Left colon (tissue), 2 donors: ENCODE data around the gene REG1A. TPM values are rescaled to one million over a fixed set of nuclear protein-coding genes. Genes with fewer than 3 reads are reported as not detected.
A peak's percentile ranks its signal among the peaks of the same experiment; 100 is the strongest.

ENCODE experiments used
- ATAC-seq: fragments of 200-7000 bp; cut with Tn5 transposase; one replicate; pipeline ENCODE4 v1.9.1; 2020; ENCODE audit warnings: mild to moderate bottlenecking, moderate library complexity
- DNase-seq, 2 donors: peaks; one replicate each; pipeline ENCODE4 v3.0.0-alpha.2; 2020
- intact Hi-C, 2 donors: fragments of 100-400 bp; cut with DNase I in 1 of 2; cut with micrococcal nuclease in 1 of 2; formaldehyde crosslinking; loops; one replicate each; pipeline versions ENCODE4 v1.11.2 to v1.14.0; 2022; cut with DNase I, micrococcal nuclease
- long read RNA-seq: library from polyadenylated mRNA; unstranded; transcript quantifications from one replicate; pipeline ENCODE4 v2.0.0, GENCODE V29; 2021
- total RNA-seq, 2 donors: library from RNA; stranded (reverse); fragmentation: NEBNext Ultra II Directional; extraction: Animal tissue kit (Norgen Biotek cat#: 25700); gene quantifications; one replicate each; pipeline ENCODE4 v1.2.1, GENCODE V29; 2021
- donor health status: DM: no; HTN: no; CAD: no.
- donor health status: DM: yes; HTN: yes; CAD: no.

Gene REG1A, protein sequence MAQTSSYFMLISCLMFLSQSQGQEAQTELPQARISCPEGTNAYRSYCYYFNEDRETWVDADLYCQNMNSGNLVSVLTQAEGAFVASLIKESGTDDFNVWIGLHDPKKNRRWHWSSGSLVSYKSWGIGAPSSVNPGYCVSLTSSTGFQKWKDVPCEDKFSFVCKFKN
- total RNA-seq = 1 to 10 TPM in 1 of 2 donors, not detected in 1; 7.9 TPM
- long read RNA-seq = 0 reads

DNA sequence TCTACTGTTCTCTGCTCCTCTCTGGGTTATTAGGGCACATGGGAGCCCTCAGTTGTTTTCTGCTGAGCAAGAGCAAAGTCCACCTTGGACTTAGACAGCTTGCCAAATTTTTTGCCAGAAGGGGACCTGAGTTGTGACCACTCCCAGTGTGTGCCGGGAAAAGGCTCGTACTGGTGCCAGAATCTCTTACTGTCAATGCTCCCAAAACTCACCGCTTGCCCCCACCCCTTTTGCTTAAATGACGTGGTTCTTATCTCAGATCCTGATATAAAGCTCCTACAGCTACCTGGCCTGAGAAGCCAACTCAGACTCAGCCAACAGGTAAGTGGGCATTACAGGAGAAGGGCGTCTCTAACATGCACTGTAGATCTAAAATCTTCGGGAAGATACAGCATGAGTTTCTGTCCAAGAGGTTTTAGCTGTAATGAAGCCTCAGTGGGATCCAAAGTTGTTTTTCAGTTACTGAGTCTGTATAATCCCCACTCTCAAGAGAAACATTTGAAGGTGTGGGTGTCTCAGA, at the start of gene REG1A:
Gene REG1A, plus strand, starts transcription at position 295 of the 520 bp plus-strand sequence. CDS start 374 bp downstream, outside the sequence.
- DNase-seq = no peak
- ATAC-seq = no peak
- intact Hi-C loops = no loop called here

DNA sequence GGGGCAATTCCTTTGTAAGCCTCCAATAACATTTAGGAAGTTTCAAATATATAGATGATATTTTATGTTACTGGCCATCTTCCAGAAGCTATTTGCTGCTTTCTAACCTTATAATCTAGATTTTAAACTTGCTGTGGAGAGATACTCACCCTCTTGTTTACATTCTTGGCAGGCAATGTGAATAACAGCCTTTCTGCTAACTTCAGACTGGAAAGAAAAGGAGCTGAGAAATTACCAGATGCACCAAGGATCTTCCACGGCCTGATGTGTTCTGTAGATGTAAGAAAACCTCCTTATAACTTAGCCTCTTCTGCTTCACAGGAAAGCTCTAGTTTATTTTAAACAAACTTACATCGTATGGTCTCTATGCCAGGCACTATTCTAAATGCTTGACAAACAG, 49.2 kb upstream of the REG1A start:
- intact Hi-C loops = no loop called here
- ATAC-seq = no peak
- DNase-seq = no peak

DNA sequence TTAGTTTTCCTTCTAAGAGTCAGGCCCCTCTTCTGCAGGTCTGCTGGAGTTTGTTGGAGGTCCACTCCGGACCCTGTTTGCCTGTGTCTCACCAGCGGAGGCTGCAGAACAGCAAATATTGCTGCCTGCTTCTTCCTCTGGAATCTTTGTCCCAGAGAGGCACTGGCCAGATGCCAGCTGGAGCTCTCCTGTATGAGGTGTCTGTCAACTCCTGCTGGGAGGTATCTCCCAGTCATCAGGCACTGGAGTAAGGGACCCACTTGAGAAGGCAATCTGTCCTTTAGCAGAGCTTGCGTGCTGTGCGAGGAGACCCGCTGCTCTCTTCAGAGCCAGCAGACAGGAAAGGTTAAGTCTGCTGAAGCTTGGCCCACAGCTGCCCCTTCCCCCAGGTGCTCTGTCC, 37.3 kb upstream of the REG1A start:
- intact Hi-C loops = no loop called here
- DNase-seq = no peak
- no peak for ATAC-seq

DNA sequence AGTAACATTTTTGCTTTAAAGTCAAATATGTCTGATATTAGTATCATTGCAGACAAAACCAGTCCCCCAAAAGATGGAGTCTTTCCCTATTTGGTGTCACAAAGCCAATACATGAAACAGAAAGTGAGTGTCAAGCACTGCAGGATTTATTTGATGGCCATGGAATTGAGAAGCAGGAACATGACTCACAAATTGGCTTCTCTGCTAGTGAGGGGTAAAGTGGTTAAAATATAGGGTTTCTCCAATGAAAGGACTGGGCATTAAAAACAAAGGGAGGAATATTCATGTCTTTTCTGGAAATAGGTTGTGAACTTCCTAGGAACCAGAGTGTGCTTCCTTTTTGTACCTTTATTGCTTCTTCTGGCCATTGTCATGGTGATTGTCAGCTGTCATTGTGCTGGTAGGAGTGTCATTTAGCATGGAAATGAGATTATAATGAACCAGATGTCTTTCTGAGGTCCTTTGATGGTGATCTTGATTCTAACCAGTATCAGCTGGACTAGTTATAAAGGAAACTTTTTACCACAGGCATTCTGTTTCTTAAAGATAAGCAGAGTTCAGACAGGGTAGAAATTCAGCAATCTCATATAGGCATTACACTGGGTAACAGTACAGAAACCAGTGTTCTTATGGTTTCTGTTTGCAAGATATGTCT, 36.6 kb upstream of the REG1A start:
- no peak for ATAC-seq
- intact Hi-C loops = no loop called here
- DNase-seq = no peak

DNA sequence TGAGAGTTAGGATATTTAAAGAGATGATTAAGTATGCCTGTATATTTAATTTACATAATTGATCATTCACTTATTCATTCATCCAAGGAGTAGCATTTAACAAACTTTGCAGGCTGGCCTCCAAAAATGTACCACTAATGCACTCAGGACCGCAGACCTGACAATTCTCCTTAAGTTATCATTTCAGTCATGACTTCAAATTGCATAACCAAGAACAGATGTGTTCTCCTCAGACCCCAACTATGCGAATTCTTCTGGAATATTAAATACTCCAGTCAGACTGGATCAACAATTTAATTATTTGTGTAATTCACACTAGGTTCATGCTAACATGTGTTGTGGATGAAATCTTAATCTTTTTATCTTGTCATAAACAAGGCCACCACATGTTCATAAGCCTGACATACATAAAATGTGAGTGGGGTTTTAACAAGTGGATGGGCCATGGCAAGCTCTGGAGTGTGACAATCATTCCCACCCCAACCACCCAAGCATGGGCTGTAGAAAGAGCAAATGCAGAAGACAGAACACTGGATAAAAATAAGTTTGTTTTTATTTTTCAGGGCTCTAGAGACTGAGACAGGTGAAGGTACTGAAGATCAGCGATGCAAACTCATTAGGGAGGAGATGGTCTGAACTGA, 35.7 kb upstream of the REG1A start:
- ATAC-seq = no peak
- intact Hi-C loops = no loop called here

DNA sequence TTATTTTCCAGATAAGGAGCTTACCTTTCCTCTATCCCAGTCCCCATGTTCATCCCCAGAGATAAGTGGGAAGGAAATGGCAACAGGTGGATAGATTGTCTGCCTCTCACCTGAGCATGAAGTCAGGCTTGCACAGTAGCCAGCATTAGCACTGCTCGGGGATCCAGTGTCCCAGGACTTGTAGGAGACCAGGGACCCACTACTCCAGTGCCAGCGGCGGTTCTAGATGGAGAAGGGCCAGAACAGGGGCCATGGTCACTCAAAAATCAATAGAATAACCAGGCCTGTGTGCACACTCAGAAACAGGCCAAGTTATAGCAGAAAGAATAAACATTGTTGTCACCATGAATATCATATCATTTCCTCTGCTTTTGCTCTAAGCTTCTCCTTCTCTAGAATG, 34.9 kb upstream of the REG1A start:
- intact Hi-C loops = no loop called here
- ATAC-seq (no peak), DNase-seq (no peak)

More for the DNA sequence above, 35.7 kb upstream of the REG1A start:
- DNase-seq = no peak

DNA sequence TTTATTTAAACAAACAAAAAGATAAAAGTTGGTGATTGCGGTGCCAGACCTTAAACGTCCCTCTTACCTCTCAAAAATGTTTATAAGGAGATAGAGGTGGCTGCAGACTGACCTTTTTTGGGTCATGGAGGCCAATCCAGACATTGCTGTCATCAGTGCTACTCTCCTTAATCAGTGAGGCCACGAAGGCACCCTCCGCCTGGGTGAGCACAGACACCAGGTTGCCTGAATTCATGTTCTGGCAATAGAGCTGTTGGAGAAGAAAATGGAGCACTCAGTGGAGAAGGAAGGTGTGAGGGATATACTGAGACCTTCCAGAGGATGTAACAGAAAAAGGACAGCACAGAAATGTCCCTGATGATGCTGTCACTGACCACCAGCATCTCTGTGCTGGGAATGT, 34.0 kb upstream of the REG1A start:
- no peak for ATAC-seq
- intact Hi-C loops = no loop called here

DNA sequence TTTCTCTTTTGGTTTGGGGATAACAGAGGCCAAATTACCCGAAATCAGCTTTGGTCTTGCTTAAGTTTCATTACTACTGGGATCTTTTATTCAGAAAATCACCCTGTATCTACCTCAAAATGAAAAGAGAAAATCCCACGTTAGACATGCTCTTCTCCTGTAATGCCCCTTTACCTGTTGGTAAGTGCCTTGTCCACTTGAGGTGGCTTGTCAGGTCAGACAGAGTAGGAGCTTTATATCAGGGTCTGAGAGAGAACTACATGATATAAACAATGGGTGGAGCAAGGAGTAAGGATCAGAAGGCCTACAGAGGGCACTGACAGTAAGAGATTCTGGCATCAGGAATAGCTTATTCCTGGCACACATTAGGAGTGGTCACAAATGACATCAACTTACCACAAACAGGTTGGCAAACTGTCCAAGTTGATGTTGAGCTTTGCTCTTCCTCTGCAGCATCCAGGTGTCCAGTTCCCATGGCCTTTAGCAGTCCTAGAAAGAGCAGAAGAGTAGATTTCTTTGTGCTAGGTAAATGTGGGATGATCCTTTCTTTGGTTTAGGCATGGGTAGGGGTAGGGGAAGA, 32.4 kb upstream of the REG1A start, which contains the start of gene REG1B:
Gene REG1B, minus strand, starts transcription at position 209 of the 580 bp plus-strand sequence. CDS start 381 bp downstream, outside the sequence.
- DNase-seq (no peak), ATAC-seq (no peak)
- intact Hi-C loops = no loop called here

More for the DNA sequence above, 34.0 kb upstream of the REG1A start:
- DNase-seq = no peak

DNA sequence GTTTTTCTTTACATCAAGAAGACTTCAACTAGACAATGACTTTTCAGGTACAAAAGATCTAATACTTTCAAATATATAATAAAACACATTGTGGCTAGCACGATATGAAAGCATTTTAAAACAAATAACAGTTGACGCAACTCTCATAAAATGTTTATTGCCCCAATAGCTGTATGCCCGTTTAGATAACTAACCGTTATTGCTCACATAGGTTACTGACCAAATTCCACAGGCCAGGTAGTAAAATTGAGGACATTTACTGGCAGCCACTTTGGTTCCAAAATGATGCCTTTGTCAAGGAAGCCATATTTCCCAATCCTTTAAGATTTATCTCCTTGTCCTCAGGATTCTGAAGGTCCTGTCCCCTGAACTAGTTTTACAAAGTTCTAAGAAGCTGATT, 29.6 kb upstream of the REG1A start:
- no peak for DNase-seq
- ATAC-seq = peak; percentile 92
- intact Hi-C loops = no loop called here

DNA sequence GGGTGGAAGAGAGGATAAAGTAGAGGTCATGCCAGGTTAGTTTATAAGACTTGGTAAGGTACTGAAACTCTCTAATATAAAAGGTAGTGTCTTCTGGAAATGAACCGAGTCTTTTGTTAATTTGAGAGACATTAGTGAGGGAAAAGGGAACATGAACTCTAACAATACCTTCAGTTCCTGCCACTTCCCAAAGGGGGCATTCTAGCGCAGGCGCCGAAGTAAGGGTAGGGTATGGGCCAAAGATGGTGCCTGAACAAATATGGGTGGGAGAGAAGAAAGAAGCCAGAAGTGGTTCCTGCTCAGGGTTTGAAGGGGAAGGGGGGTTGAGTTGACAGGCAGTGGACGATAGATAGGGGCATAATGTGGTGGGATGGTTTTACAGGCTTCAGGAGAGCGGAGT, 22.4 kb upstream of the REG1A start:
- intact Hi-C loops = no loop called here
- ATAC-seq = no peak
- no peak for DNase-seq

DNA sequence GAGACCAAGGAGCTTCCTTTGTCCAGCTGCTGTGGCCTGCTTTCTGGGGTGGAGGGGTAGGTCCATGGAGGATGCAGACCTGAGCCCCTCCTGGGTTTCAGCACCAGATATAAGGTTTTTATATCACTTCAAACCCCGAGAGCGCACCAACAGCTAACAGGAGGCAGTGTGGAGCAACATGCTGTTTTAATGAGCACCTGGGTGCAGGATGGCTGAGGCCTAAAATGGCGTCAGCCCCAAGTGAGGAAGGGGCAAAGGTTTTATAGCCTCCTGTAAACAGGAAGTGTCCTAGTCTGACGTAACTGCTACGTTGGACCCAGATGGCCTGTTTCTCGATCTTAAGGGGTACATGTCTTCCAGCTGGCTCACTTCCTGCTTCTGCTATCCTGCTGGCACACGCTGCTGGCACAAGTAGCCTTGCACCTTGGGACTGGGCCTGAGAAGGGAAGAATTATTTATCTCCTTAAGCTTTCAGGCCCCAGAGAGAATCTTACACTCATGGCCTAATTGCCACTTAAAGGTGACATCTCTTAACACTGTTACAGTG, 21.1 kb upstream of the REG1A start:
- intact Hi-C loops = no loop called here

DNA sequence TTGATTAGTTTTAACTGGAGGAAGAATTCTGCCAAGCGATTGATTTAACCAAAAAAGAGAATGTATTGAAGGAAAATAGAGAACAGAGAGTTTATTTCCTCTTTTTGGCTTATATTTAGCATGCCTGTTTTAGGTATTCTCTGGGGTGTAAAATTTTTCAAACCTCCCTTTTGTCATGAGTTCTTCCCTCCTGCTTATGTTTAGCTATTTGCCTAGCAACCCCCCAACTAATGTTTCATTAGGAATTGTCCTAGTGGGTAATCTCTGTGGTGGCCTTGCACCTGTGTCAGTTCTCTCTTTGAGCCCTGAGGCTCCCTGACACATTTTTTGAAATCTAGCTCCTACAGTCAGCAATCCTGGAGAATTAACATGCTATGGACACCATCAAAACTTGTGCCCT, 20.0 kb upstream of the REG1A start:
- intact Hi-C loops = no loop called here
- no peak for ATAC-seq
- no peak for DNase-seq

More for the DNA sequence above, 21.1 kb upstream of the REG1A start:
- DNase-seq = no peak
- no peak for ATAC-seq

DNA sequence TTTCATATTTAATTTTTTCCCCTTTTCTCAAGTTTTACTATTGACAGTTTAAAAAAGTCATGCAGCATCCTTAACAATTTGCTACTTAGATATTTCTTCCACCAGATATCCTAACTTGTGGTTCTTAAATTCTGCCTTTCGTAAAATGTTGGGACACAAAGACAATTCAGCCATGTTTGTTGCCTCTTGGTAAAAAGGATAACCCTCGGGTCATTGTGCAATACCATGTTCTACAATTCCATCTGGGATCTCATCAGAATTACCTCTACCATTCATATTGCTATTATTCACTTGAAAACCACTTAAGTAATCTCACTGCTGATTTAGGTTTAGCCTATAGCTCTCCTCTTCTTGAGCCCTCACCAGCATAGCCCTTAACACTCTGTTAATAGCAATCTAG, 19.3 kb upstream of the REG1A start:
- intact Hi-C loops = no loop called here
- ATAC-seq (no peak), DNase-seq (no peak)

DNA sequence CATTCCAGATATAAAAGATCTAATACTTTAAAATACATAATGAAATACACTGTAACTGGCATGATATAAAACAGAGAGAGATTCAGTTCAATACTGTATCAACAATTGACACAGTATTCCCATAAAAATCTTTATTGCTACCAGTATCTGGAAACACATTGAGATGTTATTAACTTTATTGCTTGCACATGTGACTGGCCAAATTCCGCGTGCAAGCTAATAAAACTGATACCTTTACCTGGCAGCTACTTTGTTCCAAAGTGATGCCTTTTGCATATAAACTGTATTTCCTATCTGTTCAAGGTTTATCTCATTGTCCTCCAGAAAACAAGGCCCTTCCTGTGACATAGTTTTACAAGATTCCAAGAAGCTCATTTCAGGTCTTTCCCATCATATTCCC, 17.1 kb upstream of the REG1A start:
- intact Hi-C loops = no loop called here
- ATAC-seq (peak; percentile 48), DNase-seq (no peak)

DNA sequence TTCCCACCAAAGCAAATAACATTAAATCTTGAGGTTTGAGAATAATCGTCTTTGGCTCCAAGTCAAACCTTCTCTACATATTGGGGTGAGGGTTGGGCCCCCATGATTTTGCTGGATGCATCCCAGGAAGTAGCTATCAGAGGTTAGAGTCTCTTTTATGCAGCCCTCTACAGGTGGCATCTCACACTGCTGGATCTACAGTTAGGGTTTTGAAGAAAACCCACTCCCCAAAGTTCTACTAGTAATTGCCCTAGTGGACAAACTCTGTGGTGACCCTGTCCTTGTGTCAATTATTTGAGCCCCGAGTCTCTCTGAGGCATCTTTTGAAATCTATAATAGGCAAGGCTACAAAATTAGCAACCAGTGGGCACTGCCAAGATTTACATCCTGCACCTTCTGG, 15.0 kb upstream of the REG1A start:
- DNase-seq (no peak), ATAC-seq (no peak)
- intact Hi-C loops = no loop called here

DNA sequence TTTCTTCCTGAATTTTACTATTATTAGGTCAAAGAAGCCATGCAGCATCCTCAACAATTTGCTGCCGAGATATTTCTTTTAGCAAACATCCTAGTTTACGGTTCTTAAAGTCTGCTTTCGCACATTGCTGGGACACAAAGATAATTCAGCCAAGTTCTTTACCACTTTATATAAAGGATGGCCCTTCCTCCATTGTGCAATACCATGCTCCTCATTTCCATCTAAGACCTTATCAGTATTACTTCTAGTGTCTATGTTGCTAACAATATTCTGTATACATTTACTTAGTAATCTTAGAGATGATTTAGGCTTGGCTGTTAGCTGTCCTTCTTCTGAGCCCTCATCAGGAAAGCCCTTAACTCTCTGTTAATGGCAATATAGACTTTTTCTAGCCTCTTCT, 8.0 kb upstream of the REG1A start:
- intact Hi-C loops = no loop called here
- ATAC-seq (no peak), DNase-seq (no peak)

DNA sequence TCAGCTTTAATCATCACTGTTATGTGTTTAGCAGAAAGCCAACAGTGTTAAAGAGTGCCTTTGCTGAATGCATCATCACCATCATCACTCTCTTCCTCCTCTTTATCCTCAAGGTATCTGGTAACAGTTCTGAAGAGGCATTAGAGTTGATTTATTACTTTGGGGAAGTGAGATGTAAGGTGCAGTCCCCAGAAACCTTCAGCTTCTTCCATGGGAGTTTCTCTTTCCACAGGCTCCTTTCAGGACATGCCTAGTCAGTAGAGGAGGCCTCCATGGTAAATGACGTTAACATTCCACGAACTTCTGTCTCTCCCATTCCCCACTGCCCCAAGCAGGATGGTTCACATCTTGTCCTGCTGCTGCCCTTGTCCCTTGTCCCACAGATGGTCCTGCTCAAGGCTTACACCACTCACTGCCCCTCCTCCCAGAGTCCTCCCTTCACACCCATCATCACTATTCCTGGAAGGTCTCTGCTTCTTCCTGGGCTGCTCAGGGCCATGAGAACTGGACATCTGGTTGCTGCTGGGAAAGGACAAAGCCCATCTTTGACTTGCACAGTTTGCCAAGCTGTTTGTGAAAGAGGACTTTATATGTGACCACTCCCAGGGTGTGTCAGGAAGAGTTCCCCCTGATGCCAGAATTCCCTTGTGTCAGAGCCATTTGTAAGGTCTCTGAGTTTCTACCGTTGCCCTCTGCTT, 5.3 kb upstream of the REG1A start:
- DNase-seq (no peak), ATAC-seq (no peak)
- intact Hi-C loops = no loop called here

DNA sequence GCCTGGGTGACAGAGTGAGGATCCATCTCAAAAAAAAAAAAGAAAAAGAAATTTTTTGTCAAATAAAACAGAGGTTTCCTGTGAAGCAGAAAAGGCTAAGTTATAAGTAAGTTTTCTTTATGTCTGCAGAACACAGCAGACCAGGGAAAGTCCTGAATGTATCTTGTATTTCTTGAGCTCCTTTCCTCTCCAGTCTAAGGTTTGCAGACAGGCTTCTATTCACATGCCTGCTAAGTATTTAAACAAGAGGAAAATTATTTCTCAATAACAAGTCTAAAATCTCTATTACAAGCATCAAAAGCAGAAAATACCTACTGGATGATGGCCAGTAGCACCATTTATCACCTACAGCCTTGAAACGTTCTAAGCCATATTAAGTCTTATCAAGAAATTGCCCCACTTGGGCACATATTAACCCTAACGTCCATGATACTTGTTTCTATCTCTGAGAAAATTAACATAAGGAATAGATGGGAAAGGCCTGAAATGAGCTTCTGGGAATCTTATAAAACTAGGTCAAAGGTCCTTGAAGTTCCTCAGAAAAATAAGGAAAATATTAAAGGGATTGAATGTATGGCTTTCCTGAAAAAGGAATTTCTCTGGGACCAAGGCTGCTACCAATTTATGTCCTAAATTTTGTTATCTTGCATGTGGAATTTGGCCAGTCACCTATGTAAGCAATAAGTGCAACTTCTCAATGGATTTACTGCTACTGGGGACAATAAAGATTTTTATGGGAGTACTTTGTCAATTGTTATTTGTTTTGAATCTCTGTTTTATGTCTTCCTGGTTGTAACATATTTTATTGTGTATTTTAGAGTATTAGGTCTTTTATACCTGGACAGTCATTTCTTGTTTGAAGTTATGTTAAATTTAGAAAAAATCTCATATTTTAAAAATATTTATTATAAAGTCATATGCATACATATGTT, 3.0 kb upstream of the REG1A start:
- intact Hi-C loops = no loop called here
- DNase-seq (no peak), ATAC-seq (peak; percentile 56)
